Measurements from ENCODE around the gene YTHDF1. TPM values are rescaled to one million over a fixed set of nuclear protein-coding genes. Genes with fewer than 3 reads are reported as not detected.

YTHDF1 gene
- total RNA-seq, 6 experiments from 2014 or later, result 35.4 to 40.0 (median 37.2) TPM

DNA sequence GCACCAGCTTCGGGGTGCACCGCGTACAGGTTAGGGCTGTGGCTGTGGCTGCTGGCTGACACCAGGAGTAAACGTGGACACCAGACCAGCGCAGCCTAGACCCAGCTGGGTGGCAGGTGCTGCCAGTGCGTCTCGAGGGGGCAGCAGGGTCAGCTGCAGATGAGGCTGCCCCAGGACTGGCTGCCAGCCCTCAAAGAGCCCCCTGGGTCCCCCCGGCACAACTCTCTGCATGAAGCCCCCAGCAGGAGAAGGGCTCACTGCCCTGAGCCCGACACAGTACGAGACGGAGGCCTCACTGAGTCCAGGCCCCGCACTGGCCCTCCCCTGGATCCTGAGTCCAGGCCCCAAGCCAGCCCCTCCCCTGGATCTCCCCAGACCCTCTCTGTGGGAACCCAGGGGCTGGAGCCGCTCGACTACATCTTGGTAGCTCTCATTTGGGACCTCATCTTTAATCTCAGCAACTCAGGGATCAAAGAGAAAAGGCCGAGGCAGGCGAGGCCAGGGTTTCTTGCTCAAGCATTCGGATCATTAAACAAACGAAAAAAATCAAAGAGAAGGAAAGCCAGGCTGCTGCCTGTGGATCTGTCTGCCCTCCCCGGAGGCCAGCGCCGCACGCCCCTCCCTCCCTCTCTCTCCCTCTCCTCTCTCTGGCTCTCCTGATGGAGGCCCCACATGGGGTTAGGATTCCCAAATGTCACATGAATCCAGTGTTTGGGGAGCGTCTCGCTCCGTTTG, 45.3 kb upstream of the YTHDF1 start:
- peaks cover 72% of the 10 kb centered on the region for H3K27me3 Mint-ChIP-seq (ENCODE audit: insufficient read depth)

DNA sequence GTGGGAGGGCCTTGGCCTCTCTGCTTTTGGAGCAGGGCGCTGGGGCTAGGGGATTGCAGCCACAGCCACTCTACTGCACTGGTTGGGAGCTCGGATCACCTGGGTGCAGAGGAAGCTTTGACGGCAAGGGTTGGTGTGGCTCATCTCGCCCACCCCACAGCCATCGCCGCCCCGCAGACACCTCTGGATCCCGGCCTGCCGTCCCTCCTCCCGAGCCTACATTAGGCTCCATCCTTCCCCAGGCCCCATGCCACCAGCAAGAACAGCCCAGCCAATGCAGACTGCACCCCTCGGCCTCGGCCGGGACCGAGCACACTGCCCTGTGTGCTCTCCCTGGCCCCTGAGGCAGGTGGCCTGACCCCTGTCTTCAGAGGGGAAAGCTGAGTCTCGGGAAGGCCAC, 44.6 kb upstream of the YTHDF1 start:
- H3K36me3 Mint-ChIP-seq (ENCODE audit: low read depth), result no peaks in the 10 kb centered on the region
- no peak overlapping the region for H3K4me3 Mint-ChIP-seq
- peaks cover 5% of the 10 kb centered on the region; the same call in 1 of the 2 replicates for H3K4me1 Mint-ChIP-seq (ENCODE audit: low read depth)
- H3K27ac Mint-ChIP-seq, result no peak overlapping the region
- H3K9me3 Mint-ChIP-seq, result no peaks in the 10 kb centered on the region
- DNase-seq, result no peak
- TF ChIP-seq, protein P1, sequence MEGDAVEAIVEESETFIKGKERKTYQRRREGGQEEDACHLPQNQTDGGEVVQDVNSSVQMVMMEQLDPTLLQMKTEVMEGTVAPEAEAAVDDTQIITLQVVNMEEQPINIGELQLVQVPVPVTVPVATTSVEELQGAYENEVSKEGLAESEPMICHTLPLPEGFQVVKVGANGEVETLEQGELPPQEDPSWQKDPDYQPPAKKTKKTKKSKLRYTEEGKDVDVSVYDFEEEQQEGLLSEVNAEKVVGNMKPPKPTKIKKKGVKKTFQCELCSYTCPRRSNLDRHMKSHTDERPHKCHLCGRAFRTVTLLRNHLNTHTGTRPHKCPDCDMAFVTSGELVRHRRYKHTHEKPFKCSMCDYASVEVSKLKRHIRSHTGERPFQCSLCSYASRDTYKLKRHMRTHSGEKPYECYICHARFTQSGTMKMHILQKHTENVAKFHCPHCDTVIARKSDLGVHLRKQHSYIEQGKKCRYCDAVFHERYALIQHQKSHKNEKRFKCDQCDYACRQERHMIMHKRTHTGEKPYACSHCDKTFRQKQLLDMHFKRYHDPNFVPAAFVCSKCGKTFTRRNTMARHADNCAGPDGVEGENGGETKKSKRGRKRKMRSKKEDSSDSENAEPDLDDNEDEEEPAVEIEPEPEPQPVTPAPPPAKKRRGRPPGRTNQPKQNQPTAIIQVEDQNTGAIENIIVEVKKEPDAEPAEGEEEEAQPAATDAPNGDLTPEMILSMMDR (IDR thresholded peaks at IDR 0.05), result no peak
- H3K27me3 Mint-ChIP-seq (ENCODE audit: insufficient read depth), result peaks cover 76% of the 10 kb centered on the region

More for the DNA sequence above, 45.3 kb upstream of the YTHDF1 start:
- H3K4me3 Mint-ChIP-seq, result no peak overlapping the region
- TF ChIP-seq, protein P1 (IDR thresholded peaks at IDR 0.05), result no peak
- H3K27ac Mint-ChIP-seq, result no peak overlapping the region
- no peaks in the 10 kb centered on the region for H3K36me3 Mint-ChIP-seq (ENCODE audit: low read depth)
- peaks cover 5% of the 10 kb centered on the region; the same call in 1 of the 2 replicates for H3K4me1 Mint-ChIP-seq (ENCODE audit: low read depth)
- no peaks in the 10 kb centered on the region for H3K9me3 Mint-ChIP-seq
- DNase-seq, result no peak

DNA sequence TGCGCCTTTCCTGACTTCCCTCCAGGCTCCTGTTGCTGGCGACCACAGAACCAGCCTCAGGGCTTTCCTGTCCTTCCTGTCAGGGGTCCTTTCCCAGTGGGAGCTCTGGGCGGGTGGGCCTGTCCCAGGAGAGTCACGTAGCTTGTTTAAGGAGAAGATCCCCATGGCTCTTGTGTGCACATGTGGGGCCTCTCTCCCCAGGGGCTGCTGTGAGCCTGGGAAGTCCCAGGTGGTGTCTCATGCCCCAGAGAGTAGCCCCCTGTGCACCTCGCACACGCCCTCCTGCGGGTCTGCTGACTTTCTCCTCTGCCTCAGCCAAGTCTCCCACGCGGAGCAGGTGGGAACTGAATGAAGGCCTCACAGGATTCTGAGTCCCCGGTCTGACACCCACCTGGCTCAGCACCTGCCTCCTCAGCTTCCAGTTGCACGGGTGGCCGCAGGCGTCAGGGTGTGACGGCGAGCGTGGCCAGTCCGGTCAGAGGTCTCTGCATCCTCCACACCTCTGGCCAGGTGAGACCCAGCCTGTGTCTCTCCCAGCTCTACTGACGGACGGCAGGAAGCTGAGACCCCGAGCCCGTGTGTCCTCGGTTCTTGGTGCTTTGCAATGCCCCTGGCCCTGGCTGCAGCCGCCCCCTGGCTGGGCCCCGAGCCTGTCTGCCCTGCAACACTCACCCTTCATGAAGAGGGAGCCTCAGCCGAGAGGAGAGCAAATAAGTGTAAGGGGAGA, 44.0 kb upstream of the YTHDF1 start:
- no peak for DNase-seq
- peaks cover 79% of the 10 kb centered on the region for H3K27me3 Mint-ChIP-seq (ENCODE audit: insufficient read depth)
- H3K4me3 Mint-ChIP-seq, result no peak overlapping the region
- no peak overlapping the region for H3K27ac Mint-ChIP-seq
- TF ChIP-seq, protein P1 (IDR thresholded peaks at IDR 0.05), result no peak
- peaks cover 5% of the 10 kb centered on the region; the same call in 1 of the 2 replicates for H3K4me1 Mint-ChIP-seq (ENCODE audit: low read depth)
- H3K9me3 Mint-ChIP-seq, result no peaks in the 10 kb centered on the region
- no peaks in the 10 kb centered on the region for H3K36me3 Mint-ChIP-seq (ENCODE audit: low read depth)

DNA sequence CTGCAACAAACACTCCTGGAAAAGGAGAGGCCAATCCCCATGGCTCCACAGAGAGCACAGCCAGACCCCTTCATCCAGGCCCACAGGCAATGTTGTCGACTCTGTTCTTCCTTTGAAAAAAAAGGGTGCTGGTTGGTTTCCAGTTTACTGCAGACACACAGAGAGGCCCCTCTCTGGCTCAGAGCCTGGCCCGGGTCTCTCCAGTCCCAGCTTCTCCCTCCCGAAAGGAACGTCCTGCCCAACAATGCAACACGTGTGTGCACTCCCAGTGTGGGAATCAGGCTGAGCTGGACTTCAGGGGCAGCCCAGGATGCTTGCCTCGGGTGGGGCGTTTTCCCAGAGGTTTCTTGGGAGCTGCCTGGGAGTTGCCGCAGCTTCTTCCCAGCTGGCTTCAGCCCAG, 42.9 kb upstream of the YTHDF1 start:
- no peaks in the 10 kb centered on the region for H3K4me1 Mint-ChIP-seq (ENCODE audit: low read depth)
- peaks cover 71% of the 10 kb centered on the region for H3K27me3 Mint-ChIP-seq (ENCODE audit: insufficient read depth)
- no peak overlapping the region for H3K27ac Mint-ChIP-seq
- no peaks in the 10 kb centered on the region for H3K36me3 Mint-ChIP-seq (ENCODE audit: low read depth)
- no peaks in the 10 kb centered on the region for H3K9me3 Mint-ChIP-seq
- no peak for DNase-seq
- TF ChIP-seq, protein P1 (IDR thresholded peaks at IDR 0.05), result no peak
- H3K4me3 Mint-ChIP-seq, result no peak overlapping the region

DNA sequence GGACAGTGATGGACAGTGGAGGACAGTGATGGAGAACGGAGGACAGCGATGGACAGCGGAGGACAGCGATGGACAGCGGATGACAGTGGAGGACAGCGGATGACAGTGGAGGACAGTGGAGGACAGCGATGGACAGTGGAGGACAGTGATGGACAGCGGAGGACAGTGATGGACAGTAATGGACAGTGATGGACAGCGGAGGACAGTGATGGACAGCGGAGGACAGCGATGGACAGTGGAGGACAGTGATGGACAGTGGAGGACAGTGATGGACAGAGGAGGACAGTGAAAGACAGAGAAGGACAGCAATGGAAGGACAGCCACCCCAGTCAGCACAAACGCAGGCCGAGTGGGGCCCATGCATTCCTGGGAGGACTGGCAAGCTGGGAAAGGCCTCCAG, 41.7 kb upstream of the YTHDF1 start:
- no peak for DNase-seq
- no peaks in the 10 kb centered on the region for H3K36me3 Mint-ChIP-seq (ENCODE audit: low read depth)
- no peaks in the 10 kb centered on the region for H3K9me3 Mint-ChIP-seq
- TF ChIP-seq, protein P1 (IDR thresholded peaks at IDR 0.05), result no peak
- H3K27ac Mint-ChIP-seq, result no peak overlapping the region
- no peak overlapping the region for H3K4me3 Mint-ChIP-seq
- no peaks in the 10 kb centered on the region for H3K4me1 Mint-ChIP-seq (ENCODE audit: low read depth)
- H3K27me3 Mint-ChIP-seq (ENCODE audit: insufficient read depth), result peaks cover 70% of the 10 kb centered on the region
